Measurements from ENCODE around the gene UPK3B. TPM values are rescaled to one million over a fixed set of nuclear protein-coding genes. Genes with fewer than 3 reads are reported as not detected.
"Not testable (repeated sequence)": the region's sequence is repeated elsewhere in the genome, so short reads cannot be mapped to it uniquely, and the experiment has no call there.

Gene UPK3B
- total RNA-seq, 1 donor from 2014 or later = 1.2 TPM

GRCh38 chr7:76512941-76513816 is 2.8 kb downstream of the UPK3B start:
- intact Hi-C loops (cut with micrococcal nuclease) = no loop called here

DNA sequence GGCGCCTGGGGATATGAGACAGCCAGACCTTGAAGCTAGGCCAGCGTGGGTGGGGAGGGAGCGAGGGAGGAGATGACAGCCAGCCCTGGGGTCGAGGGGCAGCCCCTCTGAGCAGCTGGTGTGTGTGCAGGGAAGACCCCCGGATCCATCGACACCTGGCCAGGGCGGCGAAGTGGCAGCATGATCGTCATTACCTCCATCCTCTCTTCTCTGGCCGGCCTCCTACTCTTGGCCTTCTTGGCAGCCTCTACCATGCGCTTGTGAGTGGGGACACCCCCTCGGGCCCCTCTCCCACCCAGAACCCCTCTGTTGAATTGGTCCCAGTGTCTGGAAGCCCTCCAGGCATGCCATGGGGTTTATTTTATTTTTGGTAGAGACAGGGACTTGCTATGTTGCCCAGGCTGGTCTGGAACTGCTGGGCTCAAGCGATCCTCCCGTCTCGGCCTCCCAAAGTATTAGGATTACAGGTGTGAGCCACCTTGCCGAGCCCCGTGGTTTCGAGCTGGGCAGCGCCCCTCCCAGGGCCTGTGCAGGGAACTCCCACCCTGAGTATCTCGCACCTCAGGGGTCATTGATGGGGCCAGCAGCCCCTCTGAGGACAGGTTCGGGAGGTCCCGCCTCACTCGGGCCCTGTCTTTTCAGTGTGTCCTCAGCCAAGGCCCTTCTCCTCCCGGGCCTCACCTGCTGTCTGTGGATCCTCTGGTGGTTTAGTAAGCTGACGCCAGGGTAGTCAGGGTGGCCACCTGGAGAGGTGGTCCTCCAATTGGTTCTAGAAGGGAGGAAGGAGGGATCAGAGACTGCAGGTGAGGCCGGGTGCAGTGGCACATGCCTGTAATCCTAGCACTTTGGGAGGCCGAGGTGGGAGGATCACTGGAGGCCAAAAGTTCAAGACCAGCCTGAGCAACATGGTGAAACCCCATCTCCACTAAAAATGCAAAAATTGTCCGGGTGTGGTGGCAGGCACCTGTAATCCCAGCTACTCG is 3.8 kb downstream of the UPK3B start:
- intact Hi-C loops (cut with micrococcal nuclease) = no loop called here

- intact Hi-C loops (cut with micrococcal nuclease) = no loop called here
Observed at GRCh38 chr7:76514926-76515771, 4.8 kb downstream of the UPK3B start.

- intact Hi-C loops (cut with micrococcal nuclease) = no loop called here
Observed at GRCh38 chr7:76515999-76516443, 5.7 kb downstream of the UPK3B start.

DNA sequence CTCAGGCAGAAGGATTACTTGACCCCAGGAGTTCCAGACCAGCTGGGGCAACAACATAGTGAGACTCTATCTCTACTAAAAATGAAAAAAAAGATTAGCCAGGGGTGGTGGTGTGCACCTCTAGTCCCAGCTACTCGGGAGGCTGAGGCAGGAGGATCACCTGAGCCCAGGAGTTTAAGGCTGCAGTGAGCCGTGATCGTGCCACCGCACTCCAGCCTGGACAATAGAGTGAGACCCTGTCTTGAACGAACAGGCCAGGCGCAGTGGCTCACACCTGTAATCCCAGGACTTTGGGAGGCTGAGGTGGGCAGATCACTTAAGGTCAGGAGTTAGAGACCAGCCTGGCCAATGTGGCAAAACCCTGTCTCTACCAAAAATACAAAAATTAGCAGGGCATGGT is 6.6 kb downstream of the UPK3B start:
- intact Hi-C loops (cut with micrococcal nuclease) = not testable (repeated sequence)

- intact Hi-C loops (cut with micrococcal nuclease) = not testable (repeated sequence)
Observed at GRCh38 chr7:76526183-76526582, 15.8 kb downstream of the UPK3B start.

DNA sequence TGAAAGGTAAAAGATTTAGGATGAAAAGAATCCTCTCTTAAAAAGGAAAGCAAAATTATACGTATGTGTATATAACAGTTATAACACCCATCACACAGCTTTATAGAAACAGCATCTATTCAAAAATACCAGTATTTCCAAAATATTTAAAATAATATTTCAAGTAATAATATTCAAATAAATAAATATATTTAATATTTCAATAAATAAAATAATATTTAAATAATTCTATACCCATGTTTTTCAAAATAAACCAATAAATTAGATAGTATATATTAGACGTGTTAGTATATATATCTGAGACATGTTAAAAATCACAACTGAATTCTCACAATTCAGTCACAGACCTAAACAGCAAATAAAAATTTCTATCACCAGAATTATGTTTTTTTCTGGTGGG is 21.3 kb downstream of the UPK3B start:
- intact Hi-C loops (cut with micrococcal nuclease) = not testable (repeated sequence)

GRCh38 chr7:76543197-76543596 is 32.8 kb downstream of the UPK3B start, which contains the start of gene SPDYE16:
SPDYE16 (minus strand) TSS chr7:76543297; CDS start chr7:76541459, 1,838 bp downstream.
- intact Hi-C loops (cut with micrococcal nuclease) = not testable (repeated sequence)

DNA sequence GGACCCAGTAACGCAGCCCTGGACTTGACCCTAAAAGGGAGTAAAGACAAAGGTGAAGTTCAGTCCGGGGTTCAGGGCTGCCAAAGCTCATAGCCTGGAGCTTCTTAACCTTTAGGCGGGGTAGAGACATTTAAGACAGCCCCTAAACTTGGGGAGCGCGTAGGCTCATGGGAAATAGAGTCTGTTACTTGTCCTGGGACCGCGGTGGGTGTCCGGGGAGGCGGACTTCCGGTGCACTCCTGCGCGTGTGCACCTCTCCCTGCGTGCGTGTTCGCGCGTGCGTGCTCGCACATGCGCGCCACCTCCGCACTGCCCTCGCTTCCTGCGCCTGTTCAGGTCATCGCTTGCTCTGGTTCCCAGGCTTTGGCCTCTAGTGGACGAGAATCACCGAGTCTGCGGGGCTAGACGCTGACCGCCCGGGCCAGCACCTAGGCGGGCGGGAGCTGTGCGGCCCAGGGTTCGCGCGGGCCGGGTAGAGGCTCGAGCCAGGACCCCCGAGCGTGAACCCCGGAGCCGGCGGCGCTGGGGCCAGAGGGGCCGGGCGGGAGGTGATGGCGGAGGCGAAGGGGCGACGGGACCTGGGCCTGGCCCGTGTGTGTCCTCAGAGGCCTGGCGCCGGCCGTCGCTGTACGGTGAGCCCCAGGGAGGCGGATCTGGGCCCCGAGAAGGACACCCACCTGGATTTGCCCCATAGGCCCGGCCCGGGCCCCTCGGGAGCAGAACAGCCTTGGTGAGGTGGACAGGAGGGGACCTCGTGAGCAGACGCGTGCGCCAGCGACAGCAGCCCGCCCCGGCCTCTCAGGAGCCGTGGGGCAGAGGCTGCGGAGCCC is 38.9 kb downstream of the UPK3B start:
- intact Hi-C loops (cut with micrococcal nuclease) = not testable (repeated sequence)

GRCh38 chr7:76549855-76550248 is 39.5 kb downstream of the UPK3B start:
- intact Hi-C loops (cut with micrococcal nuclease) = not testable (repeated sequence)

DNA sequence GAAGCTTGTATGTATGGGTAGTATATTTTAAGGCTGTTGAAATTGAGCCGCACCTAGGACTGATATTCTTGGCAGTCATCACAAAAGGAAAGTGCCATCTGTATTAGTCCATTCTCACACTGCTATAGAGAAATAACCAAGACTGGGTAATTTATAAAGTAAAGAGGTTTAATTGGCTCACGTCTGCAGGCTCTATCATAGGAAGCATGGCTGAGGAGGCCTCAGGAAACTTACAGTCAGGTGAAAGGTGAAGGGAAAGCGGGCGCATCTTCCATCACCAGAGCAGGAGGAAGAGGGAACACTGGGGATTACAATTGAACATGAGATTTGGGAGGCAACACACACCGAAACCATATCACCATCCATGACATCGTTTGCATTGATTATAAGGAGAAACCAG is 41.6 kb downstream of the UPK3B start:
- intact Hi-C loops (cut with micrococcal nuclease) = not testable (repeated sequence)

- intact Hi-C loops (cut with micrococcal nuclease) = not testable (repeated sequence)
Observed at GRCh38 chr7:76559685-76560084, 49.3 kb downstream of the UPK3B start.

DNA sequence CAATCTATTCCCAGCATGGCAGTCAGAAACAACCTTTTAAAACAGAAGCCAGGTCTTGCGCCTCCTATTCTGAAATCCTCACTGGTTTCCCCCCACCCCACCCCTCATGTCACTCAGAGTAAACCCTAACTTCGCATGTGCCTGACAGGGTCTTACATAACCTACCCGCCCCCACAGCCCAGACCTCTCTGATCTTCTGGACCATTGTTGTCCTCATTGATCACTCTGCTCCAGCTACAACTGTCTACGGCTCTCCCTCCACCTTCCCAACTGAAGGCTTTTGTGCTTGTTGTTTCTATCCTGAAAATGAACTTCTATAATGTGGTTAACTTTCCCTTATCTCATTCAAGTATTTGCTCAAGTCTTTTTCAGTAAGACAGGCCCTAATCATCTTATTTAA is 49.8 kb downstream of the UPK3B start:
- intact Hi-C loops (cut with micrococcal nuclease) = not testable (repeated sequence)

GRCh38 chr7:76561342-76561741 is 51.0 kb downstream of the UPK3B start:
- intact Hi-C loops (cut with micrococcal nuclease) = not testable (repeated sequence)

DNA sequence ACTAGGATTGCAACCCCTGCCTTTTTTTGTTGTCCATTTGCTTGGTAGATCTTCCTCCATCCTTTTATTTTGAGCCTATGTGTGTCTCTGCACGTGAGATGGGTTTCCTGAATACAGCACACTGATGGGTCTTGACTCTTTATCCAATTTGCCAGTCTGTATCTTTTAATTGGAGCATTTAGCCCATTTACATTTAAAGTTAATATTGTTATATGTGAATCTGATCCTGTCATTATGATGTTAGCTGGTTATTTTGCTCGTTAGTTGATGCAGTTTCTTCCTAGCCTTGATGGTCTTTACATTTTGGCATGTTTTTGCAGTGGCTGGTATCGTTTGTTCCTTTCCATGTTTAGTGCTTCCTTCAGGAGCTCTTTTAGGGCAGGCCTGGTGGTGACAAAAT is 54.6 kb downstream of the UPK3B start:
- intact Hi-C loops (cut with micrococcal nuclease) = not testable (repeated sequence)

Other genes with a start within 250 kb of the UPK3B start
- gene HSPB1, start 207.9 kb upstream of the UPK3B start, total RNA-seq = 57.9 and 59.2 TPM in 2 replicates
- gene YWHAG, start 151.6 kb upstream of the UPK3B start, total RNA-seq = 104 and 106 TPM in 2 replicates
- 0.48 and 0.50 TPM in 2 replicates for gene SSC4D, start 100.9 kb upstream of the UPK3B start, total RNA-seq
- gene ZP3, start 85.6 kb upstream of the UPK3B start, total RNA-seq = 3.3 and 4.5 TPM in 2 replicates
- 29.2 and 29.6 TPM in 2 replicates for gene DTX2, start 48.8 kb upstream of the UPK3B start, total RNA-seq
- 0.25 and 0.59 TPM in 2 replicates for gene SPDYE16, start 32.7 kb downstream of the UPK3B start, total RNA-seq
- gene POMZP3, start 116.7 kb downstream of the UPK3B start, total RNA-seq = 6.2 and 7.8 TPM in 2 replicates

Data from T-helper 2 cell treated with Interferon-gamma antibody and Interleukin-4, amounts not matched to agents 100 ng/mL and 5 ng/mL, for 36 hours (primary cell).